T1000 (cell line): ENCODE results near the gene COL23A1.

Experiments used
- DNase-seq: peaks from one replicate; lab custom pipeline; 2025; ENCODE audit warnings: mixed read lengths; lab: John Stamatoyannopoulos, UW

COL23A1 gene

DNA sequence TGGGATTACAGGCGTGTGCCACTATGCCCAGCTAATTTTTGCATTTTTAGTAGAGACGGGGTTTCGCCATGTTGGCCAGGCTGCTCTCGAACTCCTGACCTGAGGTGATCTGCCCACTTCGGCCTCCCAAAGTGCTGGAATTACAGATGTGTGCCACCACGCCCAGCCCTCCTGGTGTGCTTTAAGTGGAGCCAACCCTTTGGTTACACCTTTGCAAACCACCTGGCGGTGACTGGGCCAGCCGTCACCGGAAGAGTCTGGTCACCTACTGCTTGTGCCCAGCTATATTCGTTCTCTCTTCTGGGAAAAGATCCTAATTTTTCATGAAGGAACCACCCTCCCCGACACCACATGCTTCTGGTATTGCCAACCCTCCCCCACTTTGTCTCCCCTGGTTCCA lies 35.9 kb downstream of the COL23A1 start:
- DNase-seq, result no peak

GRCh38 chr5:178553517-178553916 lies 36.7 kb downstream of the COL23A1 start:
- no peak for DNase-seq

DNA sequence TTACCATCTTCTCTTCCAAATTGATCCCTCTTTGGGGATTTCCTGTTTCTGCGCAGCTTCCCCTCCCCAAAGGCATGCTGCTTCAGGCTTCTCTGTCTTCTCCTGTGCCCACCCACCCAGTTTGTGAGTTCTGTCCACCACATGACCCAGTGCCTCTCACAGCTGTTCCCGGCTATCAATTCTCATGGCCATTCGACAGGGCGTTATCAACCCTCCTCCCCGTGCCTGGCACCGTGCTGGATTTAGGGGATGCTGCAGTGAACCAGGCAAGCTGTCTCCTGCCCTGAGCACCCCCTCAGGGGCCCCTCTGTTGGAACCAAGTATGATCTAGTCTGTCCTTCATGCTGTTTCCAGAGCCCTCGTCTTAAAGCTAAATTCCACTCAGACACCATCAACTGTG lies 38.7 kb downstream of the COL23A1 start:
- DNase-seq, result no peak

- DNase-seq, result no peak
Measured at GRCh38 chr5:178551059-178551458, 39.1 kb downstream of the COL23A1 start.

DNA sequence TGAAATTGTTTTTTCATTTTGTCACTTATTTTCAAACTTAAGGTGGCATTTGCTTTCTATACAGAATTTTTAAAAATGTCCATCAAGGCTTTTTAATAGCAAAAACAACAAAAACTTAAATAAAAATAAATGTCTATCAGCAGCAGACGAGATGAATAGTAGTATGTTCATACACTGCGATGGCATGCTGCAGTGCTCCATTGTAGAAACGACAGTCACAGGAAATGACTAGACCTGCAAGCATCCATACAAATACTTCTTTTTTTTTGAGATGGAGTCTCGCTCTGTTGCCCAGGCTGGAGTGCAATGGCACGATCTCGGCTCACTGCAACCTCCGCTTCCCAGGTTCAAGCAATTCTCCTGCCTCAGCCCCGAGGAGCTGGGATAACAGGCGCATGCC lies 41.4 kb downstream of the COL23A1 start:
- DNase-seq, result no peak

GRCh38 chr5:178547753-178548415 lies 42.3 kb downstream of the COL23A1 start:
- no peak for DNase-seq

DNA sequence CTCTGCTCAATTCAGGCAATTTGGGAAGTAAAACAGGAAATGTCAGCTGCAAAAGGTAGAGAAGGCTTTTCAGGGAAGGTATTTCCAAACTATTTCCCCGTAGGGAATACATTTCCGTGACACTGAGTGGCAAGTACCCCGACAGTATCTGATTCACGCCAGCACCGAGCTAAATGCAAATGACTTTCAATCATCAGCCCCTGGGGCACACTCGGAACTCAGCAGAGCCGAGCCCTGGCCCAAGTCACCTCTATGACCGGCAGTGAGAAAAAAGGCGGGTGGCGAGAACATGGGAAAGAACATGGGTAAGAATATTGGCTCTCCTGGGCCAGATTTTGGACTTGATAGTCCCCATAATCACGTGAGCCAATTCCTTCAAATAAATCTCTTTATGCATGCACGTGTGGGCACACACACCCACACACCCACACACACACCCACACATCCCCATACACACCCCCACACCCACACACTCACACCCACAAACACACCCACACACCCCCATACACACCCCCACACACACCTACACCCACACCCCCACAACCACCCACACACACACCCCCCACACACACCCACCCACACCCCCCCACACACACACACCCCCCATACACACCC lies 43.0 kb downstream of the COL23A1 start:
- DNase-seq, result no peak

GRCh38 chr5:178546675-178547033 lies 43.5 kb downstream of the COL23A1 start:
- no peak for DNase-seq

DNA sequence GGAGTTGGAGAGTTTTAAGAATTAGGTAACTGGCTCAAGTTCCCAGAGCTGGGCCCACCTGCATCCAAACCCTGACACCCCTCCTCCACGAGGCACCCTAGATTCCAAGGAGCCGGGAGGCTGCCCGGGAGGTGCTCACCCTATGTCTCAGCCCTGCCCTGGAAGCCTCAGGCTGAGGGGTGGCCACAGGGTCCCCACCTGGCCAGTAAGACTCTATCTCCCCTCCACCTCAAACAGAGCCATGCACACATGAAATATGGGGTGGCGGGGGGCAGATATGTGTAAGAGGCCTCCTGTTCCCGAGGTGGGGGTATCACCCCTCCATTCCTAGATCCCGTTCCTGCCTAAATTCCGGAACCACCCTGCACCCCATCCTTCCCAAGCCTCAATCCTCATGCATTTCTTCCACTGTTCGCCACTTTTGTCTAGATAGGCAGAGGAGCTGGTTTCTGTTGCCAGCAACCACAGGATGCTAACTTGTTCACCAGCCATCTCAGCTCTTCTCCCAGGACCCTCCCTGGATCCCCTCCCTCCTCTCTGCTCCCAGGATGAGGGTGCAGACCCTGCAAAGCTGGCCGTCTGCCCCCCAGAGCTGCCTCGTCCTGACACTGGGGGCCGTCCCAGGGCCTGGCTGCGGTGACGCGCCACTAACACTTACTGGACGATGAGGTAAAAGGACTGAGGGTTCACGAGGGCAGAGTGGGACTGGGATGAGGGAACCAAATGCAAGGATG lies 44.1 kb downstream of the COL23A1 start:
- DNase-seq, result no peak

DNA sequence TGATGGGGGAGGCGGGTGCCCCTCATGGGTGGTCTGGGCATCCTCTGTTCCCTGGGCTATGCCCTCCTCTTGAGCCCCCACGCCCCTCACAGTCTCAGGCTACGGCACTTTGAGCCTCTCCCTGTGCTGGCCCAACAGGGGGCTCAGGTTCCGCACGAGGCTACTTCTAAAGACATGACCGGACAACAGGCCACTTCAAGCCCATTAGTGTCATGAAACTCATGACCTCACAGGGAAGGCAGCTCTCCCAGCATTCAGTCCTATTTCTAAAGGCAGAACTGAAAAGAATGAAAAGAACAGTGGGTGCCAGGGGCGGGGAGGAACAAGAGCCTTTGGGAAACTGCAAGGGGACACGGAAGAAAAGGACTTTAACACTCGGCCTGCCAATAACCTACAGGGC lies 45.0 kb downstream of the COL23A1 start:
- DNase-seq, result no peak

DNA sequence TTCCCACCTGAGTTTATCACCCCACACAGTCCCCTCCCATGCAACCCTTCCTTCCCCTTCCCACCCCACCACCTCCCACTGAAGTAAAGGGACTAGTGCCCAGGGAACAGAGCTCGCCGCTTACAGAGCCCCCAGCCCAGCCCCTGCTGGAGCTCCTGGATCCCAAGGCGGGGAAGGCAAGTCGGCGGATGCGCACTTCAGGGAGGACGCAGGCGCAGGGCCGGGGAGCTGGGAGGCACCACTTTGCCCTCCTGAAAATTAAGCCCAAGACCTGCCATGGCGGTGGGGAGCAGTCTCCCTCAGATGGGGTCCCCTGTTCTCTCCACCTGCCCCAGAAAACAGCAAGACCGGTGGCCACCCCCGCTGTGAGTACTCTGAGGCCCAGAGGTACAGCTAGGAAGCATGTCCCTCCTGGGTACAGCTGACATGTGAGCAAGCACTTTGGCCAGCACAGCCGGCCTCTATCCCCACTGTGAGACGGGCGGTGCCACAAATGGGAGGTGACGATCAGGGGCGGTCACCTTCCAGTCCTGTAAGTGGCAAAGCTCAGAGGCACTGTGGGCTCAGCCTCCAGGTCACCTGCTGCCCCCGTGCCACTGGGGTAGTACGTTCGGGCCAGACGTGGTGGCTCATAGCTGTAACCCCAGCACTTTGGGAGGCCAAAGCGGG lies 45.9 kb downstream of the COL23A1 start:
- no peak for DNase-seq

DNA sequence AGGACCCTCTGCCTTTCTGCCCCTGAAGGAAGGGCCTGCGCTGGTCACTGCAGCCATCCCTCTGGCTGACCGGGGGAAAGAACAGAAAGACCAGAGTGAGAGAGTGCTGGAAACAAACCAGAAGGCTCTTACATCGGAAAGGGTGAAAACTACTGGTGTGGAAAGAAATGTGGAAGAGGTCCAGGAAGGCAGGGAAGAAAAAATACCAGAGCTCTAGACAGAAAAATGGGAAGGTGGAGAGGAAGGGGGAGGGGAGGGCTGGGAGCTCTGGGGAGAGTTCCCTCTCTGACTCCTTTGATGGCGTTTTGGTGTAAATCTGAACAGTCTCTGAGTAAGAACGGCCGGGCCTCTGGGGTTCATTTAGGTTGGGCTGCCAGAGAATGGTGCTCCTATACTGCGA lies 47.7 kb downstream of the COL23A1 start:
- no peak for DNase-seq

DNA sequence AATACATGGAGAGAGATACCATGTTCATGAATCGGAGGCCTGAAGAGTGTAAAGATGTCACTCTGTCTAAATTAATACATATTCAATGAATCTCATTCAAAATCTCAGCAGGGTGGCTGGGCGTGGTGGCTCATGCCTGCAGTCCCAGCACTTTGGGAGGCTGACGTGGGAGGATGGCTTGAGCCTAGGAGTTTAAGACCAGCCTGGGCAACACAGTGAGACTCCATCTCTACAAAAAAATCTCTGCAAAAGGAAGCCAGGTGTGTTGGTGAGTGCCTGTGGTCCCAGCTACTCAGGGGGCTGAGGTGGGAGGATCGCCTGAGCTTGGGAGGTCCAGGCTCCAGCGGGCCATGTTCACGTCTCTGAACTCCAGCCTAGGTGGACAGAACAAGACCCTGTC lies 49.7 kb downstream of the COL23A1 start:
- DNase-seq, result no peak

- DNase-seq, result no peak
Measured at GRCh38 chr5:178538741-178539229, 51.4 kb downstream of the COL23A1 start.

DNA sequence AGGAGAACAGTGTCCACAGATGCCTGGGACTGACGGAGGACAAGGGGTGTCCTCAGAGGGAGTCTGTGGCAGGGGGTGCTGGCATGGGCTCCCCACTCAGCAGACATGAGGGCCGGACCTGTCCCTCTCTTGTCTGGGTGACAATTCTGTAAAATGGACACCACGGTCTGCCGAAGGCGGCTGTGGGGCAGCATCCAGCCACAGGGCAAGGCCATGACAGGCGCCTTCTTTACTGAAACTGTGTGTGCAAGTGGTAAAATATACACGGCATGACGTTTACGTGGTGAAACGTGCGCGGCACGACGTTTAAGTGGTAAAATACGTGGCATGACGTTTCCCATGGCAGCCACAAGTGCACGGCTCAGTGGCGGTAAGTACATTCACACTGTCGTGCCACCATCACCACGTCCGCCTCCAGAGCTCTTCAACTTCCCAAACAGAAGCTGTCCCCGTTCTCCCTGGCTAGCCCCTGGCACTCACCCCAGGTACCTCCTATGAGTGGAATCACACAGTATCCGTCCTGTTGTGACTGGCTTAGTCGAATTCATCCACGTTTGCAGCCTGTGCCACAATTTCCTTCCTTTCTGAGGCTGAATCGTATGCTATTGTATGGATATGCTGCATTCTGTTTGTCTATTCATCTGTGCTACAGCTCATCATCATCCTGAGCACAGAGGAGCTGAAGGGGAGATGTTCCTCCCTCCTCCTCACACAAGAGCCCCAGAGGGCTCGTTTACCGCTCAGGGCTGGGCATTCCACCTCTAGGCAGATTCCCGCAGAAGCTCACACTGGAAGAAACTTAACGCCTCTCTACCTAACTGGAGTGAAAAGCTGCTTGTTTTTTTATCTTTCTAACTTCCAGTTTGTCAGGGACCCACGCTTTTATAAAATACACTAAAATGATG lies 52.5 kb downstream of the COL23A1 start:
- DNase-seq, result no peak

DNA sequence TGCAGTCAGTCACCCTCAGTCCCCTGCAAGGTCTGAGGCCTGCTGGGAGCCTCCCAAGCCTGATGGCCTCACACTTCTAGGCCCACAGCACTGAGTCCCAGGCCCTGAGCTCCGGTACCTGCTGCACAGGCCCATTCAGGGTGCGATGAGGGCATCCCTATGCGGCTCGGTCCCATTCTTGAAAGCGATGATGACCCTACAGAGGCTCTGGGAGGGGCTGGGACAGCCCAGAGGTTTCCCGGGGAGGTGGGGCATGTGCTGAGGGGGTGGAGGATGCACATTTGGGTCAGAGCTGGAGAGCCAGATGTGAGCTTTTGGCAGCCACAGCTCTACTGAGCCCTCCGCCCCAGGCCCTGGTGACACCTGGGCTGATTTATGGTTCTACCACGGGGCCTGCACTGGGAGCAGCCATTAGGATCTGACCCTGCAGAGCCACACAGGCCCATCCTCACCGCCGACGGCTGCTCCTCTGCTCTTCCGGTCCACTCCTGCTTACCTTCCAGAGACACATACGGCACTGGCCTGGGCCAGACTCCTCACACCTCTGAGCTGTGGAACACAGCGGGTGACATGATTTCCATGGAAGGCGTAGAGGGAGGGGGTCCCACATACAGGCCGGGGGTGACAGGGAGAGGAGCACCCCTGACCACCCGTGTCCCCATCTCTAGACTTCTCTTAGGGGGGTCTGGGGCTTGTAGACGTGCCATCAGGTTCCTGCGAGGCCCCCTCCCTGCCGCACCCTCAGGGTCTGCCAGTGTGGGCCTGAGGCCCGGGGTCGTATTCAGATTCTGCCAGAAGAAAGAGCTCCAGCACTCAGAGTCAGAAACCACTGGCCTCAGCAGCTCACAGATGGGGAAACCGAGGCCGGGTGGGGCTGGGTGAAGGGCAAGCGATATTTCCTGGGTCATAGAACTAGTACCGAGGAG lies 53.4 kb downstream of the COL23A1 start:
- DNase-seq, result no peak

GRCh38 chr5:178535299-178536175 lies 54.7 kb downstream of the COL23A1 start:
- DNase-seq, result no peak

DNA sequence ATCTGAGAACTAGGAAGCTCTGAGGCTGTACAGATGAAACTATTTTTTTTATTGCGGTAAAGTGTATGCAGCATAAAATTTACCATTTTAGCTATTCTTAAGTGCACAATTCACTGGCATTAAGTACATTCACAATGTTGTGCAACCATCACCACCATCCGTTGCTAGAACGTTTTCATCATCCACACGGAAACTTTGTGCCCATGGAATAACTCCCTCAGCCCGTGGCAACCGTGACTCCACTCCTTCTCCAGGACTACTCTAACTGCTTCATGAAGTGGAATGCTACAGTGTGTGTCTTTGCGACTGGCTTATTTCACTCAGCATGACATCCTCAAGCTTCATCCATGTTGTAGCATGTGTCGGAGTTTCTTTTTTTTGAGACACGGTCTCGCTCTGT lies 57.1 kb downstream of the COL23A1 start:
- DNase-seq, result no peak

- no peak for DNase-seq
Measured at GRCh38 chr5:178532666-178533065, 57.5 kb downstream of the COL23A1 start.

- no peak for DNase-seq
Measured at GRCh38 chr5:178532236-178532635, 58.0 kb downstream of the COL23A1 start.
